Glutamatergic neuron (in vitro differentiated cells): ENCODE results near the gene PTK6. TPM values are rescaled to one million over a fixed set of nuclear protein-coding genes. Genes with fewer than 3 reads are reported as not detected.

ENCODE experiments used
- DNase-seq: peaks from one replicate; pipeline ENCODE4 v3.0.0; 2022
- H3K27ac Mint-ChIP-seq: one replicate; pipeline ENCODE4 v1.8.0; 2020; ENCODE audit warnings: mild to moderate bottlenecking, mixed read lengths, inconsistent platforms; ENCODE audit not compliant: unreplicated experiment
- H3K27me3 Mint-ChIP-seq: one replicate; pipeline ENCODE4 v1.8.0; 2020; ENCODE audit warnings: mild to moderate bottlenecking, moderate library complexity, mixed read lengths, inconsistent platforms; ENCODE audit not compliant: unreplicated experiment
- H3K36me3 Mint-ChIP-seq: one replicate; pipeline ENCODE4 v1.8.0; 2020; ENCODE audit warnings: mild to moderate bottlenecking, mixed read lengths, inconsistent platforms; ENCODE audit not compliant: unreplicated experiment
- H3K4me1 Mint-ChIP-seq: one replicate; pipeline ENCODE4 v1.8.0; 2020; ENCODE audit warnings: mild to moderate bottlenecking, low read depth, mixed read lengths, inconsistent platforms; ENCODE audit not compliant: unreplicated experiment
- H3K4me3 Mint-ChIP-seq: one replicate; pipeline ENCODE4 v1.8.0; 2020; ENCODE audit warnings: mild to moderate bottlenecking, mixed read lengths, inconsistent platforms; ENCODE audit not compliant: unreplicated experiment
- H3K9me3 Mint-ChIP-seq: one replicate; pipeline ENCODE4 v1.8.0; 2020; ENCODE audit warnings: mild to moderate bottlenecking, moderate library complexity, mixed read lengths, inconsistent platforms; ENCODE audit not compliant: unreplicated experiment
- CTCF ChIP-seq: fragments of 200-600 bp; sonication (generic); IDR thresholded peaks from one replicate; pipeline ENCODE4 v1.5.0; 2021; ENCODE audit not compliant: partially characterized antibody, unreplicated experiment
- total RNA-seq: library from RNA; stranded (reverse); fragmentation: NEBNext Ultra II Directional; extraction: Animal tissue kit (Norgen Biotek cat#: 25700); gene quantifications from one replicate; pipeline ENCODE4 v1.2.1, GENCODE V29; 2021; ENCODE audit not compliant: unreplicated experiment

The PTK6 gene
- total RNA-seq, 1 donor from 2014 or later, result 0.17 TPM

GRCh38 chr20:63580796-63581461 lies 43.8 kb upstream of the PTK6 start:
- Mint-ChIP-seq H3K27me3 (peaks cover under 1% of the 10 kb centered on the region), H3K4me1 (peaks cover 3% of the 10 kb centered on the region), H3K36me3 (no peaks in the 10 kb centered on the region), H3K4me3 (no peak overlapping the region), H3K9me3 (peaks cover 6% of the 10 kb centered on the region), H3K27ac (no peak overlapping the region)
- peak; percentile 51 for DNase-seq
- TF ChIP-seq CTCF, result no peak

GRCh38 chr20:63579017-63579694 lies 42.0 kb upstream of the PTK6 start:
- TF ChIP-seq CTCF, result no peak
- no peak for DNase-seq
- no peaks in the 10 kb centered on the region for H3K36me3 Mint-ChIP-seq
- H3K27ac Mint-ChIP-seq, result no peak overlapping the region
- no peaks in the 10 kb centered on the region for H3K27me3 Mint-ChIP-seq
- peak overlapping the region; percentile 49 for H3K4me3 Mint-ChIP-seq
- H3K9me3 Mint-ChIP-seq, result peaks cover 6% of the 10 kb centered on the region
- H3K4me1 Mint-ChIP-seq, result peaks cover 5% of the 10 kb centered on the region

- Mint-ChIP-seq H3K36me3 (no peaks in the 10 kb centered on the region), H3K4me1 (peaks cover 5% of the 10 kb centered on the region), H3K27me3 (no peaks in the 10 kb centered on the region), H3K27ac (no peak overlapping the region), H3K9me3 (peaks cover 6% of the 10 kb centered on the region), H3K4me3 (no peak overlapping the region)
- TF ChIP-seq CTCF, result no peak
- no peak for DNase-seq
Measured at GRCh38 chr20:63578224-63579016, 41.2 kb upstream of the PTK6 start.

GRCh38 chr20:63577317-63577894 lies 40.2 kb upstream of the PTK6 start:
- Mint-ChIP-seq H3K36me3 (no peaks in the 10 kb centered on the region), H3K4me1 (peaks cover 5% of the 10 kb centered on the region), H3K27me3 (no peaks in the 10 kb centered on the region), H3K9me3 (peaks cover 6% of the 10 kb centered on the region), H3K27ac (no peak overlapping the region), H3K4me3 (no peak overlapping the region)
- DNase-seq, result no peak
- TF ChIP-seq CTCF, result no peak
